AG04450 (cell line): ENCODE results near the gene TNFRSF13B. TPM values are rescaled to one million over a fixed set of nuclear protein-coding genes. Genes with fewer than 3 reads are reported as not detected.

ENCODE experiments used
- CTCF ChIA-PET: fragments of 300-600, 350-600 bp; formaldehyde crosslinking; extraction: SDS; loops from one replicate; lab custom pipeline; 2022; ENCODE audit warnings: antibody characterized with exemption, inconsistent platforms; lab: Charles Lee
- POLR2A ChIA-PET: fragments of 350-600 bp; formaldehyde crosslinking; extraction: SDS; loops from one replicate; lab custom pipeline; 2021; ENCODE audit warnings: antibody characterized with exemption, inconsistent platforms; lab: Yijun Ruan, JAX
- DNase-seq: peaks from one replicate; pipeline ENCODE4 v3.0.0-alpha.2; 2011; ENCODE audit warnings: low read depth, low spot score
- H3K27ac ChIP-seq: one replicate; pipeline ENCODE4 v1.5.1; 2012; ENCODE audit warnings: low read depth, low read length, control low read depth
- H3K27me3 ChIP-seq: one replicate; pipeline ENCODE4 v1.6.0; 2012; ENCODE audit warnings: low read length; ENCODE audit not compliant: control insufficient read depth, insufficient read depth
- H3K4me3 ChIP-seq: 2 replicates; pipeline ENCODE4 v1.5.1; 2011; ENCODE audit warnings: mild to moderate bottlenecking, low read depth, low read length, control low read depth
- H3K9me3 ChIP-seq: 2 replicates; pipeline ENCODE4 v1.5.1; 2012; ENCODE audit warnings: low read length; ENCODE audit not compliant: control insufficient read depth, insufficient read depth
- CTCF ChIP-seq: IDR thresholded peaks from 2 replicates; pipeline ENCODE4 v1.5.1; 2011; ENCODE audit warnings: low read depth, low read length, control low read depth, inconsistent platforms
- polyA plus RNA-seq: library from polyadenylated mRNA; depleted of rRNA; stranded (reverse); fragments of >200 nt; gene quantifications from 2 replicates; pipeline ENCODE4 v1.2.3, GENCODE V29; 2011

The TNFRSF13B gene
- polyA plus RNA-seq, 1 experiment: not detected

- Histone ChIP-seq H3K4me3 (no peak overlapping the region), H3K27me3 (peaks cover 14% of the 10 kb centered on the region), H3K9me3 (no peaks in the 10 kb centered on the region; the same call in 1 of the 2 replicates), H3K27ac (no peak overlapping the region)
- POLR2A ChIA-PET: no interaction called here
- CTCF ChIA-PET: no interaction called here
- no peak for TF ChIP-seq CTCF
- DNase-seq: no peak
Measured at GRCh38 chr17:16937431-16937830, 34.5 kb downstream of the TNFRSF13B start.

- POLR2A ChIA-PET: no interaction called here
- H3K4me3 ChIP-seq: no peak overlapping the region
- no peak for TF ChIP-seq CTCF
- H3K27ac ChIP-seq: no peak overlapping the region
- no peaks in the 10 kb centered on the region; the same call in 1 of the 2 replicates for H3K9me3 ChIP-seq
- CTCF ChIA-PET: no interaction called here
- DNase-seq: no peak
- H3K27me3 ChIP-seq: peaks cover 18% of the 10 kb centered on the region
Measured at GRCh38 chr17:16936536-16937310, 35.2 kb downstream of the TNFRSF13B start.

GRCh38 chr17:16935786-16936185, 36.1 kb downstream of the TNFRSF13B start:
- ChIA-PET CTCF (no interaction called here), POLR2A (no interaction called here)
- no peak for TF ChIP-seq CTCF
- no peak for DNase-seq
- H3K4me3 ChIP-seq: no peak overlapping the region
- no peaks in the 10 kb centered on the region; the same call in 1 of the 2 replicates for H3K9me3 ChIP-seq
- peaks cover 18% of the 10 kb centered on the region for H3K27me3 ChIP-seq
- H3K27ac ChIP-seq: no peak overlapping the region

GRCh38 chr17:16935241-16935663, 36.7 kb downstream of the TNFRSF13B start:
- H3K27me3 ChIP-seq: peaks cover 20% of the 10 kb centered on the region
- H3K4me3 ChIP-seq: no peak overlapping the region
- H3K27ac ChIP-seq: no peak overlapping the region
- CTCF ChIA-PET: no interaction called here
- H3K9me3 ChIP-seq: no peaks in the 10 kb centered on the region; the same call in 1 of the 2 replicates
- DNase-seq: no peak
- TF ChIP-seq CTCF: no peak
- POLR2A ChIA-PET: no interaction called here

GRCh38 chr17:16934836-16935235, 37.1 kb downstream of the TNFRSF13B start:
- no peak for DNase-seq
- Histone ChIP-seq H3K27ac (no peak overlapping the region), H3K27me3 (peaks cover 20% of the 10 kb centered on the region), H3K9me3 (no peaks in the 10 kb centered on the region; the same call in 1 of the 2 replicates), H3K4me3 (no peak overlapping the region)
- ChIA-PET CTCF (no interaction called here), POLR2A (no interaction called here)
- no peak for TF ChIP-seq CTCF
